ENCODE results near the gene SDK1. TPM values are rescaled to one million over a fixed set of nuclear protein-coding genes. Genes with fewer than 3 reads are reported as not detected.
"Not testable (repeated sequence)": the region's sequence is repeated elsewhere in the genome, so short reads cannot be mapped to it uniquely, and the experiment has no call there.

SDK1 gene
- polyA plus RNA-seq, 1 donor: 3.4 TPM

DNA sequence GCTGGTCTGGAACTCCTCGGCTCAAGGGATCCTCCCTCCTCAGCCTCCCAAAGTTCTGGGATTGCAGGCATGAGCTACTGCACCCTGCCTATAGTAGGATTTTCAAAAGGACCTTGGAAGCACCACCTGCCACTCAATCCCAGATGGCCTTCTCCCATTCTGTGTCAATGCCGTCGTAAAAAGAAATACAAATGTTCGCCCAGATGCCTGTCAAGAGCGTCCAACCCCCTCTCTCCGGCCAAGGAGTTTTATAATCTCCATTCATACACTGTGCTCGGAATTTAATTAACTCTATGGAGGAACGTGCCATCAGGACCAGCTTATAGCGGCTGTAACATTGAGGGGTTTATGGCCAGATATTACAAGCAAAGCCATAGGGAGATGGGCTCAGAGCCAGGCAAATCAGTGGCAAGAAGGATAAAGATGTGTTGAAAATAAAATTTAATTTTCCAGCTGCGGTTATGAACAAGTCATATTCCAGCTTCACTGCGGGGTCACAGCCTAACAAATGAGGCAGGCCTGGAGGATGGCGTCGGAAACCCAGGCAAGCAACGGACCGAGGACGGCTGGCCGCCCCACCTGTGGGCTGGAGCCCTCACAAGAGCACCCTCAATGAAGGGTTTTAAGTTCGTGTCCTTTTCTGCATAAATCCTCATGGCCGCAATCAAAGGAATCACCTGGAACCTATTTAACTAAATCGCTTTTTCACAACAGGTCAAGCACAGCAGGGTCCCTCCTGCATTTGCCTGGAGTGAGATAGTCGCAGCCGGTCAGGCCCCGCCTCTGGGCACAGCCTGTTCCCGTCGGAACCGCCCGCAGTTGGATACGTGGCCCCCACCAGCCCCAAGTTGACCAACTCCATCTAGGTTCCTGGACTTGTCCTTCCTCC lies 1006.5 kb downstream of the SDK1 start:
- DNase-seq (ENCODE audit: low read depth): no peak

GRCh38 chr7:4308205-4308590 lies 1007.1 kb downstream of the SDK1 start:
- no peak for DNase-seq (ENCODE audit: low read depth)

DNA sequence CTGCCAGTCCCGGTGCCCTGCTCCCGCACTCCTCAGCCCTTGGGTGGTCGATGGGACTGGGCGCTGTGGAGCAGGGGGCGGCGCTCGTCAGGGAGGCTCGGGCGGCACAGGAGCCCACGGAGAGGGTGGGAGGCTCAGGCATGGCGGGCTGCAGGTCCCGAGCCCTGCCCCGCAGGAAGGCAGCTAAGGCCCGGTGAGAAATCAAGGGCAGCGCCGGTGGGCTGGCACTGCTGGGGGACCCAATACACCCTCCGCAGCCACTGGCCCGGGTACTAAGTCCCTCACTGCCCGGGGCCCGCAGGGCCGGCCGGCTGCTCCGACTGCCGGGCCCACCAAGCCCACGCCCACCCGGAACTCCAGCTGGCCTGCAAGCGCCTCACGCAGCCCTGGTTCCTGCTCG lies 1012.9 kb downstream of the SDK1 start:
- not testable (repeated sequence) for DNase-seq (ENCODE audit: low read depth)

DNA sequence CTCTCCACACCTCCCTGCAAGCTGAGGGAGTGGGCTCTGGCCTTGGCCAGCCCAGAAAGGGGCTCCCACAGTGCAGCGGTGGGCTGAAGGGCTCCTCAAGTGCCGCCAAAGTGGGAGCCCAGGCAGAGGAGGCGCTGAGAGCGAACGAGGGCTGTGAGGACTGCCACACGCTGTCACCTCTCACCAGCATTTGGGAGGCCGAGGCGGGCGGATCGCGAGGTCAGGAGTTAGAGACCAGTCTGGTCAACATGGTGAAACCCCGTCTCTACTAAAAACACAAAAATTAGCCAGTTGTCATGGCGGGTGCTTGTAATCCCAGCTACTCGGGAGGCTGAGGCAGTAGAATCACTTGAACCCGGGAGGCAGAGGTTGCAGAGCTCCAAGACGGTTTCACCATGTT lies 1013.3 kb downstream of the SDK1 start:
- DNase-seq (ENCODE audit: low read depth): not testable (repeated sequence)

Measured in forelimb muscle (tissue), 1 donor.